PFSK-1 (cell line): Measurements from ENCODE around the gene DAB2IP.

ENCODE experiments used
- FOXP2 ChIP-seq: optimal IDR thresholded peaks from 2 replicates; pipeline ENCODE3; 2011; ENCODE audit warnings: borderline replicate concordance, control low read depth, inconsistent platforms; ENCODE audit not compliant: insufficient read depth; ENCODE audit errors: extremely low read length, extremely low read depth
- POLR2AphosphoS5 ChIP-seq: IDR thresholded peaks from 2 replicates; pipeline ENCODE4 v1.6.1; 2012; ENCODE audit warnings: low read depth, mild to moderate bottlenecking, control low read depth, low read length, moderate library complexity
- SIN3A ChIP-seq: IDR thresholded peaks from 2 replicates; pipeline ENCODE4 v1.6.1; 2012; ENCODE audit warnings: mild to moderate bottlenecking, low read length, moderate library complexity, borderline replicate concordance; ENCODE audit not compliant: insufficient read depth
- TAF1 ChIP-seq: IDR thresholded peaks from 2 replicates; pipeline ENCODE4 v1.6.1; 2012; ENCODE audit warnings: low read length, control low read depth, borderline replicate concordance; ENCODE audit not compliant: insufficient read depth
- TF ChIP-seq, protein P1 (sequence below), 2 experiments: IDR thresholded peaks; 2 replicates each; pipeline versions ENCODE4 v1.6.1 to v1.8.0; 2011 to 2012; ENCODE audit warnings: low read depth in 2 of 2, low read length in 2 of 2, control low read depth in 1 of 2, inconsistent platforms in 1 of 2, mild to moderate bottlenecking in 1 of 2, moderate library complexity in 1 of 2; ENCODE audit not compliant: insufficient read depth in 1 of 2

DAB2IP gene

DNA sequence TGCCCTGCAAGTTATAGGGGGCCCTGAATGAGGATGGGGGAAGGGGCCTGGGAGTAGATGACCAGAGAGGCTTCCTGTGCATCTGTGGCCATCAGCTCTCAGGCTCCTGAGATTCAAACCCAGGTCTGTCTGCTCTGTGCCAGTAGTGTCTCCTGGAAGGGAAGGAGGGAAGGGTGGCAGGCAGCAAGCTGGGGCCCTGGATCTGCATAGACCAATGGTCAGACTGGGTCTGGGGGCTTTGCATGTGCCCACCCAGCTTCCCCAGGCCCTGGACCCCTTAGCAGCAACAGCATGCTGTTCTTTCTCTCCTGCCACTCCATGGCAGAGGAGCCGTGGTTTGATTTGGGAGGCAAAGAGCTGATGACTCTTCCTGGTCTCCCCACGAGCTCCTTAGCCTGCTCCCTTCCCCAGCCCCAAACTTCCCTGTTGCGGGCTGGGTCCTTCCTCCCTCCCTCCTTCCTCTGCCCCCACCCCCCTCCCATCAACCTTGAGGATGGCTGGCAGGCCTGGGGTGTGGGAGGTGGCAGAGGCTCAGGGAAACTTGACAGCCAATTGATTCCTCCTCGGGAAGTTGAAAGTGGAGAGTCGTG is 31.6 kb downstream of the DAB2IP start:
- TF ChIP-seq FOXP2 (no peak), POLR2AphosphoS5 (no peak), SIN3A (no peak), TAF1 (no peak)
- TF ChIP-seq, protein P1, sequence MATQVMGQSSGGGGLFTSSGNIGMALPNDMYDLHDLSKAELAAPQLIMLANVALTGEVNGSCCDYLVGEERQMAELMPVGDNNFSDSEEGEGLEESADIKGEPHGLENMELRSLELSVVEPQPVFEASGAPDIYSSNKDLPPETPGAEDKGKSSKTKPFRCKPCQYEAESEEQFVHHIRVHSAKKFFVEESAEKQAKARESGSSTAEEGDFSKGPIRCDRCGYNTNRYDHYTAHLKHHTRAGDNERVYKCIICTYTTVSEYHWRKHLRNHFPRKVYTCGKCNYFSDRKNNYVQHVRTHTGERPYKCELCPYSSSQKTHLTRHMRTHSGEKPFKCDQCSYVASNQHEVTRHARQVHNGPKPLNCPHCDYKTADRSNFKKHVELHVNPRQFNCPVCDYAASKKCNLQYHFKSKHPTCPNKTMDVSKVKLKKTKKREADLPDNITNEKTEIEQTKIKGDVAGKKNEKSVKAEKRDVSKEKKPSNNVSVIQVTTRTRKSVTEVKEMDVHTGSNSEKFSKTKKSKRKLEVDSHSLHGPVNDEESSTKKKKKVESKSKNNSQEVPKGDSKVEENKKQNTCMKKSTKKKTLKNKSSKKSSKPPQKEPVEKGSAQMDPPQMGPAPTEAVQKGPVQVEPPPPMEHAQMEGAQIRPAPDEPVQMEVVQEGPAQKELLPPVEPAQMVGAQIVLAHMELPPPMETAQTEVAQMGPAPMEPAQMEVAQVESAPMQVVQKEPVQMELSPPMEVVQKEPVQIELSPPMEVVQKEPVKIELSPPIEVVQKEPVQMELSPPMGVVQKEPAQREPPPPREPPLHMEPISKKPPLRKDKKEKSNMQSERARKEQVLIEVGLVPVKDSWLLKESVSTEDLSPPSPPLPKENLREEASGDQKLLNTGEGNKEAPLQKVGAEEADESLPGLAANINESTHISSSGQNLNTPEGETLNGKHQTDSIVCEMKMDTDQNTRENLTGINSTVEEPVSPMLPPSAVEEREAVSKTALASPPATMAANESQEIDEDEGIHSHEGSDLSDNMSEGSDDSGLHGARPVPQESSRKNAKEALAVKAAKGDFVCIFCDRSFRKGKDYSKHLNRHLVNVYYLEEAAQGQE (IDR thresholded peaks at IDR 0.05; ENCODE audit: insufficient read depth in 1 of 2, low read depth in 2 of 2, low read length in 2 of 2) = no peak

DNA sequence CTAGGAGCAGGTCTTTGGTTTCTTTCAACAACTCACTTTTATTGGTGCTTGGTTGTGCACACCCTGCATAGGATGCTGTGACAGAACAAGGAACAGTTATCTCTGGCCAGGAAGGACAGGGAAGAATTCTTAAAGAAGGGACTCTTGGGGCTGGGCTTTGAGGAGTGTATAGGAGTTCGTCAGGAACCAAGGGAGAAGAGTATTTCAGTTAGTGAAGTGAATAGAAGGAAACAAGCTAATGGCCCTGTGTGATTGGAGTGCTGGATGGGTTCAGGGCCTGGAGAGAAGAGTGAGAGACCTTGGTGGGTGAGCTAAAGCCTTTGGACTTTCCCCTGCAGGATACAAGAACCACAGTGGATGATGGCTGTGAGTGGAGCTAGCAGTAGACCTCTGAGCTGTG is 32.2 kb downstream of the DAB2IP start:
- no peak for TF ChIP-seq FOXP2
- TF ChIP-seq, protein P1 (IDR thresholded peaks at IDR 0.05; ENCODE audit: insufficient read depth in 1 of 2, low read depth in 2 of 2, low read length in 2 of 2) = no peak
- no peak for TF ChIP-seq TAF1
- TF ChIP-seq POLR2AphosphoS5 = no peak
- TF ChIP-seq SIN3A = no peak

DNA sequence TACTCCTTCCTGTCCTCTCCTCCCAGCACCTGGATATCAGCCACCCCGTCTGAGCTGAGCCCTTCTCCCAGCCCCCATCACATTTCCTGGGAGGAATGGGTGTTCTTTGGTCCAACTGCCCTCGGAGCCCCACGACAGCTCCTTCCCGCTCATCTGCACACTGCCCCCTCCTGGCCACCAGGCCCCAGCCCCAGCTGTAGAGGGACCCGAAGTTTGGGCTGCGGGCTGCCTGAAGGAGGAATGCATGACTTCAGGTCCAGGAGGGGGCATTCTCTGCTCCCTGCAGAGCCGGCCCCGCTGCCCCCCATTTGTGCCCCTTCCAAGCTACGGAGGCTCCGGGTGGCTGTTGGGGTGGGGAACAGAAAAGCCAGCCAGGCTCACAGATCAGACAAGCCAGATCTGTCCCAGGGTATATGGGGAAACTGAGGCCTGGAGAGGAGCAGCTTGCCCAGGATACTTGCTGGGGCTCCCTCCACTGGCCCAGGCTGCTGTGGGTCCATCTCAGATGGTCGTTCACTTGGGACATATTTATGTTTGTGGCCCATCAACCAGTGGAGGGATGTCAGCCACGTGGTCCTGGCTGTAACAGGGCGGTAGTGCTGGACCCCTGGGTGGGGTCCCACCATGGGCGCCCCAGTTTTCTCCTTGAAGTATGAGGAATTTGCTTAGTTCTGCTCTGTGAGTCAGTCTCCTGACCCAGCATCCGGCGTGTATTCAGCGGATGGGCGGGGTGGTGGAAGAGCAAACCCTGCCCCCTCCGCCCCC is 33.1 kb downstream of the DAB2IP start:
- TF ChIP-seq POLR2AphosphoS5 = no peak
- TF ChIP-seq, protein P1 (IDR thresholded peaks at IDR 0.05; ENCODE audit: insufficient read depth in 1 of 2, low read depth in 2 of 2, low read length in 2 of 2) = no peak
- TF ChIP-seq SIN3A = no peak
- TF ChIP-seq FOXP2 = no peak
- TF ChIP-seq TAF1 = no peak

DNA sequence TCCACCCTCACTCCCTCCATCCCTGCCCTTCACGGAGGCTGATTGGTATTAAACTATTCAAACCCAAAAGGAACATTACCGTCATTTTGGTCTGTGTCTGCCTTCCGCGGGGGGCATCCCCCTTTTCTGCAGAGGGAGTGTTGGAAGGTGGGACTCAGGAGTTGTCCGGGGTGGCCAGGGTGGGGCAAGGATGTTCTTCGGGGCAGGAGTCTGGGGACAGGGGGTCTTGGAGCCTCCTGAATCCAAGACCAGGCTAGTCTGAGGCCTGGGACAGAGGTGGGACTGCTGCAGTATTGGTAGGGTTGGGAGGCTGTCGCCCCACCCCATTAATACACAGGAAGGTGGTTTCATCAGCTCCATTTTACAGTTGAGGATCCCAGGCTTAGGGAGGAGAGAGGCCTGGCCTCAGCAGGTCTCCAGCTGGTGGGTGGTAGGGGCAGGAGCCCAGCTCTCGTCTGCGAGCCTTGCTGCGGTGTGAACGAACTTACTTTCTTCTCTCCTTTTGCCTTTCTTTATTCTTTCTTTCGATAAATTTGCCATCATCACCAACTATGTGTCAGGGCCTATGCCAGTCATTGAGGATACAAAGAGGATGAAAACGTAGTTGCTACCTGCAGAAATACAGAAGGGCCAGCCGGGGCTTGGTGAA is 33.8 kb downstream of the DAB2IP start:
- TF ChIP-seq FOXP2 = no peak
- no peak for TF ChIP-seq POLR2AphosphoS5
- TF ChIP-seq SIN3A = no peak
- TF ChIP-seq TAF1 = no peak

DNA sequence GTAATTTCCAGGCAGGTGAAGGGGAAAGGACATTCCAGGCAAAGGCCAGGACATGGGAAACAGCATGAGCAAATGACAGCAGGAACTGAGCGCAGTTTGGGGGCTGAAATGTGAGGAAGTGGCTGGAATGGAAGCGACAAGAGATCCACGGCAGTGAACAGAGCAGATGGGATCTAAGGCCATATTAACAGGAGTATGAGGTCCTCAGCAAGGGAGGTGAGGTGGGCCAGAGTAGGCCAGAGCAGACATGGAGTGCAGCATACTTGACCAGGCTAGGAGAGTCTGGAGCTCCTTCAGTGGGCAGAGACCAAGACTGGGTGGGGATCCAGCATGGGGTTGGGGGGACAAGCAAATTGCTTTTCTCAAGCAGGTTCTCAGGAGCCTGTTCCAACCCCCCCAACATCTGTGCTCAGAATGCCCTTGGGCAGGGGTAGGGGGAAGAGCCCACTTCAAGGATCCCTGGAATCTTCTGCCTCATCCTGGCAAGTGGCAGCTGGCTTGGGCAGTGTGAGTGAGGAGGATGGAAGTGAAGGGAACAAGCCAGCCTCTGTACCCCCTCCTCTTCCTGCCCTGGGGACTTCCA is 34.5 kb downstream of the DAB2IP start:
- TF ChIP-seq POLR2AphosphoS5 (no peak), TAF1 (no peak), FOXP2 (no peak), SIN3A (no peak)
- TF ChIP-seq, protein P1 (IDR thresholded peaks at IDR 0.05; ENCODE audit: insufficient read depth in 1 of 2, low read depth in 2 of 2, low read length in 2 of 2) = no peak
